GDM1 (cell line): Measurements from ENCODE around the gene TMEM270.

Experiments used
- DNase-seq: peaks from one replicate; lab custom pipeline; 2025; lab: John Stamatoyannopoulos, UW

Gene TMEM270

GRCh38 chr7:73908123-73908611 is 47.2 kb downstream of the TMEM270 start:
- no peak for DNase-seq

GRCh38 chr7:73909051-73909941 is 48.3 kb downstream of the TMEM270 start:
- peak; percentile 55 for DNase-seq

GRCh38 chr7:73909996-73910395 is 49.0 kb downstream of the TMEM270 start:
- DNase-seq: no peak

- DNase-seq: no peak
Measured at GRCh38 chr7:73912223-73912622, 51.3 kb downstream of the TMEM270 start.
